Astrocyte (in vitro differentiated cells and primary cell): ENCODE results near the gene SPAG5. TPM values are rescaled to one million over a fixed set of nuclear protein-coding genes. Genes with fewer than 3 reads are reported as not detected.

Experiments used
- DNase-seq: peaks from one replicate; pipeline ENCODE4 v3.0.0-alpha.2; 2010; ENCODE audit warnings: low read depth
- FAIRE-seq: peaks from 2 replicates; lab custom pipeline; 2011; peaks lifted over from hg19 to GRCh38; lab: Jason Lieb, UNC
- H2AFZ ChIP-seq: 2 replicates; pipeline ENCODE4 v1.6.0; 2012; ENCODE audit warnings: low read depth, low read length, inconsistent platforms
- H3K27ac ChIP-seq: 2 replicates; pipeline ENCODE4 v1.5.1; 2011; ENCODE audit warnings: low read depth, low read length, inconsistent platforms
- H3K27me3 ChIP-seq: 2 replicates; pipeline ENCODE4 v1.6.0; 2011; ENCODE audit warnings: low read length, inconsistent platforms; ENCODE audit not compliant: insufficient read depth
- H3K36me3 ChIP-seq: 2 replicates; pipeline ENCODE4 v1.5.1; 2011; ENCODE audit warnings: low read length, inconsistent platforms; ENCODE audit not compliant: insufficient read depth
- H3K4me1 ChIP-seq: 2 replicates; pipeline ENCODE4 v1.5.1; 2011; ENCODE audit warnings: low read length, inconsistent platforms; ENCODE audit not compliant: insufficient read depth
- H3K4me2 ChIP-seq: 2 replicates; pipeline ENCODE4 v1.6.0; 2012; ENCODE audit warnings: low read length, inconsistent platforms
- H3K4me3 ChIP-seq: 2 replicates; pipeline ENCODE4 v1.5.1; 2011; ENCODE audit warnings: low read depth, mild to moderate bottlenecking, low read length, inconsistent platforms; ENCODE audit not compliant: insufficient read depth
- H3K79me2 ChIP-seq: 2 replicates; pipeline ENCODE4 v1.6.0; 2012; ENCODE audit warnings: mild to moderate bottlenecking, low read length, inconsistent platforms; ENCODE audit not compliant: insufficient read depth
- H3K9ac ChIP-seq: 2 replicates; pipeline ENCODE4 v1.6.0; 2012; ENCODE audit warnings: mild to moderate bottlenecking, low read length, inconsistent platforms
- H3K9me3 ChIP-seq: 2 replicates; pipeline ENCODE4 v1.5.1; 2012; ENCODE audit warnings: low read depth, mild to moderate bottlenecking, low read length, inconsistent platforms; ENCODE audit not compliant: insufficient read depth
- H4K20me1 ChIP-seq: 2 replicates; pipeline ENCODE4 v1.6.0; 2012; ENCODE audit warnings: low read length, inconsistent platforms; ENCODE audit not compliant: insufficient read depth
- H3K27ac Mint-ChIP-seq: one replicate; pipeline ENCODE4 v1.8.0; 2021; ENCODE audit warnings: mild to moderate bottlenecking, mixed read lengths; ENCODE audit not compliant: unreplicated experiment
- H3K27me3 Mint-ChIP-seq: one replicate; pipeline ENCODE4 v1.8.0; 2021; ENCODE audit warnings: low read depth, mixed read lengths; ENCODE audit not compliant: unreplicated experiment
- H3K36me3 Mint-ChIP-seq: one replicate; pipeline ENCODE4 v1.8.0; 2021; ENCODE audit warnings: low read depth, mixed read lengths; ENCODE audit not compliant: unreplicated experiment
- H3K4me1 Mint-ChIP-seq: one replicate; pipeline ENCODE4 v1.8.0; 2021; ENCODE audit warnings: low read depth, mixed read lengths; ENCODE audit not compliant: unreplicated experiment
- H3K4me3 Mint-ChIP-seq: one replicate; pipeline ENCODE4 v1.8.0; 2021; ENCODE audit warnings: mild to moderate bottlenecking, moderate library complexity, mixed read lengths; ENCODE audit not compliant: unreplicated experiment
- H3K9me3 Mint-ChIP-seq: one replicate; pipeline ENCODE4 v1.8.0; 2021; ENCODE audit warnings: mild to moderate bottlenecking, mixed read lengths; ENCODE audit not compliant: unreplicated experiment
- EZH2 ChIP-seq: IDR thresholded peaks from 2 replicates; pipeline ENCODE4 v1.6.1; 2012; ENCODE audit warnings: mild to moderate bottlenecking, low read length, inconsistent platforms; ENCODE audit not compliant: insufficient read depth
- total RNA-seq: library from RNA; stranded (reverse); gene quantifications from 2 replicates; pipeline ENCODE4 v1.2.1, GENCODE V29; 2021
- TF ChIP-seq, protein P1 (sequence below): IDR thresholded peaks from 2 replicates; pipeline ENCODE4 v1.5.1; 2011; ENCODE audit warnings: low read depth, mild to moderate bottlenecking, inconsistent platforms, low read length, moderate library complexity; ENCODE audit not compliant: insufficient read depth

Gene SPAG5
- total RNA-seq, 1 donor from 2014 or later, result 8.7 TPM

DNA sequence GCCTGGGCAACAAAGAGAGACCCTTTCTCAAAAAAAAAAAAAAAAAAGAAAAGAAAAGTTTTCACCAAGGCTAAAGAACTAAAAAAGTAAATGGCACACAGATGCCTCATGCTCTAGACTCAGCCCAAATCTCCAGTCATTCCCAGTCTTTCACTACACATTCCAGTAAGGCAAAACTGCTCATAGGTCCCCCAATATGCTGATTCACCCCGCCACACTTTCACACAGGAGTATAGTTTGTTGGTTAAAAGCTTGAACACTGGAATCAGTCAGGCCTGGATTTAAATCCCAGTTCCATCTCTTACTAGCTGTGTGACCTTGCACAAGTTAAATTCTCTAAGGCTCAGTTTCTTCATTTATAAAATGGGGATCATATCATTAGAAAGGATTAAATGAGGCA is 29.4 kb downstream of the SPAG5 start:
- Histone ChIP-seq H3K4me2 (peak overlapping the region; percentile 96), H3K36me3 (no peaks in the 10 kb centered on the region), H3K27ac (no peak overlapping the region), H3K4me1 (peaks cover 14% of the 10 kb centered on the region), H3K27me3 (no peaks in the 10 kb centered on the region), H4K20me1 (peaks cover 11% of the 10 kb centered on the region), H2AFZ (no peak overlapping the region), H3K9me3 (no peaks in the 10 kb centered on the region), H3K79me2 (peaks cover 46% of the 10 kb centered on the region), H3K4me3 (no peak overlapping the region), H3K9ac (no peak overlapping the region)
- Mint-ChIP-seq H3K27me3 (peaks cover 7% of the 10 kb centered on the region), H3K4me1 (peaks cover 11% of the 10 kb centered on the region), H3K4me3 (peak overlapping the region; percentile 93), H3K9me3 (no peaks in the 10 kb centered on the region), H3K27ac (no peak overlapping the region), H3K36me3 (peaks cover 9% of the 10 kb centered on the region)
- TF ChIP-seq, protein P1, sequence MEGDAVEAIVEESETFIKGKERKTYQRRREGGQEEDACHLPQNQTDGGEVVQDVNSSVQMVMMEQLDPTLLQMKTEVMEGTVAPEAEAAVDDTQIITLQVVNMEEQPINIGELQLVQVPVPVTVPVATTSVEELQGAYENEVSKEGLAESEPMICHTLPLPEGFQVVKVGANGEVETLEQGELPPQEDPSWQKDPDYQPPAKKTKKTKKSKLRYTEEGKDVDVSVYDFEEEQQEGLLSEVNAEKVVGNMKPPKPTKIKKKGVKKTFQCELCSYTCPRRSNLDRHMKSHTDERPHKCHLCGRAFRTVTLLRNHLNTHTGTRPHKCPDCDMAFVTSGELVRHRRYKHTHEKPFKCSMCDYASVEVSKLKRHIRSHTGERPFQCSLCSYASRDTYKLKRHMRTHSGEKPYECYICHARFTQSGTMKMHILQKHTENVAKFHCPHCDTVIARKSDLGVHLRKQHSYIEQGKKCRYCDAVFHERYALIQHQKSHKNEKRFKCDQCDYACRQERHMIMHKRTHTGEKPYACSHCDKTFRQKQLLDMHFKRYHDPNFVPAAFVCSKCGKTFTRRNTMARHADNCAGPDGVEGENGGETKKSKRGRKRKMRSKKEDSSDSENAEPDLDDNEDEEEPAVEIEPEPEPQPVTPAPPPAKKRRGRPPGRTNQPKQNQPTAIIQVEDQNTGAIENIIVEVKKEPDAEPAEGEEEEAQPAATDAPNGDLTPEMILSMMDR, result no peak
- no peak for TF ChIP-seq EZH2
- FAIRE-seq (no peak), DNase-seq (no peak)

DNA sequence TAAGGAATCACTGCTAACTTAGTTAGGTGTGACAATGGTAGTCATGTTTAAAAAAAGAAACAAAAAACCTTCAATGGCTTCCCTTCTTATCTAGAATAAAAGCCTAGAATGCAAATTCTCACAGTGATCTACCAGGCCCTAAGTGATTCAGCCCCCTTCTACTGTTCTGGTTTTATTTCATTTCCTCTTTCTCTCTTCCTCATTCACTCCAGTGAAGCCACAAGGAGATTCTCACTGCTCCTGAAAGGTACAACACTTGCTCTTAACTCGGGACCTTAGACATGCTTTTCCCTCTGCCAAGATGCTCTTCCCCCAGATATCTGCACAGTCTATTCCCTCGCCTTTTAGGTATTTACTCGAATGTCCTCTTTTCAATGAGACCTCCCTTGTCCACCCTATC is 31.2 kb downstream of the SPAG5 start:
- peaks cover 11% of the 10 kb centered on the region for H4K20me1 ChIP-seq
- H3K27me3 Mint-ChIP-seq, result peaks cover 1% of the 10 kb centered on the region
- H3K36me3 ChIP-seq, result peaks cover 3% of the 10 kb centered on the region
- no peaks in the 10 kb centered on the region for H3K9me3 Mint-ChIP-seq
- no peak overlapping the region for H3K27ac Mint-ChIP-seq
- TF ChIP-seq, protein P1, result no peak
- no peak for TF ChIP-seq EZH2
- H3K4me3 ChIP-seq, result no peak overlapping the region
- H2AFZ ChIP-seq, result no peak overlapping the region
- no peak overlapping the region for H3K9ac ChIP-seq
- H3K4me1 Mint-ChIP-seq, result peaks cover 17% of the 10 kb centered on the region
- H3K79me2 ChIP-seq, result peaks cover 55% of the 10 kb centered on the region
- peaks cover 11% of the 10 kb centered on the region for H3K36me3 Mint-ChIP-seq
- FAIRE-seq (no peak), DNase-seq (no peak)
- no peaks in the 10 kb centered on the region for H3K9me3 ChIP-seq
- H3K4me1 ChIP-seq, result peaks cover 20% of the 10 kb centered on the region
- no peak overlapping the region for H3K27ac ChIP-seq
- H3K4me3 Mint-ChIP-seq, result no peak overlapping the region
- no peaks in the 10 kb centered on the region for H3K27me3 ChIP-seq
- no peak overlapping the region for H3K4me2 ChIP-seq

DNA sequence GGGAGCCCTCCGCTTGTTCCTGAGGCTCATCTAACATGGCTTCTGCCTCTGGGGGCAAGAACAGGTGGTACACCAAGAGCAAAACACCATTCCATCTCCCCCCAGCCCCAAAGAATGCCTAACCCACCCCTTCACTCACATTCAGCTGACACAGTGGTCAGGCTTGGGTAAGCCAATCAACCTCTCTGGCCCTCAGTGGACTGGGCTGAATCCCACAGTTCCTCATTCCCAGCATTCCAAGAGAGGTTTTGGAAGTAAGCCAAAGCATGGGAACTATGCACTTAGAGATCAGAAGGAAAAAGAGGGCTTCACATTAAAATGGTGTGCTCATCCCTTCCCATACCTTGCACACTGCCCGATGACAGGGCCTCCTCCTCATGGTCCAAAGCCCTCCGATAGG is 35.4 kb downstream of the SPAG5 start:
- H4K20me1 ChIP-seq, result peaks cover 4% of the 10 kb centered on the region
- no peaks in the 10 kb centered on the region for H3K27me3 Mint-ChIP-seq
- H3K27me3 ChIP-seq, result no peaks in the 10 kb centered on the region
- no peaks in the 10 kb centered on the region for H3K9me3 Mint-ChIP-seq
- H3K4me1 ChIP-seq, result peaks cover 7% of the 10 kb centered on the region
- H3K9ac ChIP-seq, result no peak overlapping the region
- H3K4me1 Mint-ChIP-seq, result peaks cover 10% of the 10 kb centered on the region
- peaks cover 18% of the 10 kb centered on the region for H3K36me3 Mint-ChIP-seq
- H3K27ac Mint-ChIP-seq, result peak overlapping the region; percentile 87
- H3K79me2 ChIP-seq, result peaks cover 30% of the 10 kb centered on the region
- H3K4me3 Mint-ChIP-seq, result no peak overlapping the region
- no peak for FAIRE-seq
- peak overlapping the region; percentile 25 for H3K4me2 ChIP-seq
- TF ChIP-seq EZH2, result no peak
- TF ChIP-seq, protein P1, result no peak
- DNase-seq, result peak; percentile 56
- no peak overlapping the region for H3K4me3 ChIP-seq
- H3K27ac ChIP-seq, result peak overlapping the region; percentile 26
- no peaks in the 10 kb centered on the region for H3K9me3 ChIP-seq
- H3K36me3 ChIP-seq, result peaks cover 5% of the 10 kb centered on the region
- H2AFZ ChIP-seq, result no peak overlapping the region
